ENCODE results near the gene FGF5. TPM values are rescaled to one million over a fixed set of nuclear protein-coding genes. Genes with fewer than 3 reads are reported as not detected.
"Not testable (repeated sequence)": the region's sequence is repeated elsewhere in the genome, so short reads cannot be mapped to it uniquely, and the experiment has no call there.

Gene FGF5
- total and polyA plus RNA-seq, 7 donors = 0.05 to 0.85 (median 0.24) TPM; not detected in 4

- no peaks in the 10 kb centered on the region for H3K4me1 ChIP-seq
- DNase-seq = no peak
- no peak overlapping the region for H3K27ac ChIP-seq
- TF ChIP-seq, protein P1, sequence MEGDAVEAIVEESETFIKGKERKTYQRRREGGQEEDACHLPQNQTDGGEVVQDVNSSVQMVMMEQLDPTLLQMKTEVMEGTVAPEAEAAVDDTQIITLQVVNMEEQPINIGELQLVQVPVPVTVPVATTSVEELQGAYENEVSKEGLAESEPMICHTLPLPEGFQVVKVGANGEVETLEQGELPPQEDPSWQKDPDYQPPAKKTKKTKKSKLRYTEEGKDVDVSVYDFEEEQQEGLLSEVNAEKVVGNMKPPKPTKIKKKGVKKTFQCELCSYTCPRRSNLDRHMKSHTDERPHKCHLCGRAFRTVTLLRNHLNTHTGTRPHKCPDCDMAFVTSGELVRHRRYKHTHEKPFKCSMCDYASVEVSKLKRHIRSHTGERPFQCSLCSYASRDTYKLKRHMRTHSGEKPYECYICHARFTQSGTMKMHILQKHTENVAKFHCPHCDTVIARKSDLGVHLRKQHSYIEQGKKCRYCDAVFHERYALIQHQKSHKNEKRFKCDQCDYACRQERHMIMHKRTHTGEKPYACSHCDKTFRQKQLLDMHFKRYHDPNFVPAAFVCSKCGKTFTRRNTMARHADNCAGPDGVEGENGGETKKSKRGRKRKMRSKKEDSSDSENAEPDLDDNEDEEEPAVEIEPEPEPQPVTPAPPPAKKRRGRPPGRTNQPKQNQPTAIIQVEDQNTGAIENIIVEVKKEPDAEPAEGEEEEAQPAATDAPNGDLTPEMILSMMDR (IDR thresholded peaks at IDR 0.05) = no peak
- 75 to 82% (median 77%) methylated on average over 7 of the region's 7 CpGs for WGBS, 3 donors
- no peaks in the 10 kb centered on the region for H3K9me3 ChIP-seq
- no peak overlapping the region for H3K4me3 ChIP-seq
- no peaks in the 10 kb centered on the region for H3K36me3 ChIP-seq (ENCODE audit: insufficient read depth in 1 of 2, low read depth in 1 of 2)
- H3K27me3 ChIP-seq (ENCODE audit: insufficient read depth in 3 of 3, low read length in 2 of 3) = peaks cover 0 to 8% (median 4%) of the 10 kb centered on the region in 3 donors
- intact Hi-C loops (cut with DNase I) = no loop called here
- no peak for ATAC-seq
Observed at GRCh38 chr4:80313627-80314026, 47.2 kb downstream of the FGF5 start.

- H3K36me3 ChIP-seq (ENCODE audit: insufficient read depth in 1 of 2, low read depth in 1 of 2); H3K27me3 ChIP-seq (ENCODE audit: insufficient read depth in 3 of 3, low read length in 2 of 3); H3K27ac ChIP-seq; ATAC-seq; intact Hi-C loops (cut with DNase I); H3K9me3 ChIP-seq; DNase-seq; H3K4me1 ChIP-seq; H3K4me3 ChIP-seq: not testable (repeated sequence)
Observed at GRCh38 chr4:80315848-80316247, 49.4 kb downstream of the FGF5 start.

GRCh38 chr4:80321341-80321740 is 54.9 kb downstream of the FGF5 start:
- ATAC-seq = no peak
- Histone ChIP-seq H3K27ac (no peak overlapping the region), H3K4me3 (no peak overlapping the region), H3K36me3 (ENCODE audit: insufficient read depth in 1 of 2, low read depth in 1 of 2) (no peaks in the 10 kb centered on the region), H3K27me3 (ENCODE audit: insufficient read depth in 3 of 3, low read length in 2 of 3) (peaks cover 0 to 2% (median 0%) of the 10 kb centered on the region in 3 donors), H3K4me1 (no peaks in the 10 kb centered on the region), H3K9me3 (no peaks in the 10 kb centered on the region)
- 92 to 96% (median 95%) methylated on average over 8 of the region's 8 CpGs for WGBS, 3 donors
- no peak for DNase-seq
- intact Hi-C loops (cut with DNase I) = no loop called here
- TF ChIP-seq, protein P1 (IDR thresholded peaks at IDR 0.05) = no peak

GRCh38 chr4:80321776-80322175 is 55.3 kb downstream of the FGF5 start:
- H3K4me1 ChIP-seq = no peaks in the 10 kb centered on the region
- no peak overlapping the region for H3K4me3 ChIP-seq
- no peaks in the 10 kb centered on the region for H3K36me3 ChIP-seq (ENCODE audit: insufficient read depth in 1 of 2, low read depth in 1 of 2)
- intact Hi-C loops (cut with DNase I) = no loop called here
- no peak overlapping the region for H3K27ac ChIP-seq
- peaks cover 0 to 3% (median 0%) of the 10 kb centered on the region in 3 donors for H3K27me3 ChIP-seq (ENCODE audit: insufficient read depth in 3 of 3, low read length in 2 of 3)
- DNase-seq = no peak
- no peaks in the 10 kb centered on the region for H3K9me3 ChIP-seq
- no peak for ATAC-seq
- 70 to 84% (median 79%) methylated on average over 4 of the region's 4 CpGs for WGBS, 3 donors
- TF ChIP-seq, protein P1 (IDR thresholded peaks at IDR 0.05) = no peak

DNA sequence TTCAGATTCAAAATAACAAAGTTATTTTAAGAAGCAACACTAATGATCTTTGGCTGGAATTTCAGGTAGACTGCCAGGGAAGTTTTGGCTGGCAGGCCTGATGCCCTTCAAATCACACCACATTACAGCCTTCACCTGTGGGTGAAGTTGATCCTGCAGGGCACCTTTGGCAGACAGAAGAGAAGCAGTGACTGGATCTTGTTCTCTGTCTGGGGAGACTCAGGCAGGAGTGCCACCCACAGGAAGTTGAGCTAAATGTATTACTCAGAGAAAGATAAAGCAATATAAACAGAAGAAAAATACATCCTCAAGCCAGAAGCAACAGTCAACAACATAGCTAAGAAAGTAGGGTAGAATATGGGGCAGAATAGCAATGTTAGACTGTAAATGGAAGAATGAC is 56.3 kb downstream of the FGF5 start:
- intact Hi-C loops (cut with DNase I) = no loop called here
- no peak for ATAC-seq
- Histone ChIP-seq H3K27me3 (ENCODE audit: insufficient read depth in 3 of 3, low read length in 2 of 3) (peaks cover 0 to 3% (median 0%) of the 10 kb centered on the region in 3 donors), H3K27ac (no peak overlapping the region), H3K9me3 (no peaks in the 10 kb centered on the region), H3K4me3 (no peak overlapping the region), H3K4me1 (no peaks in the 10 kb centered on the region), H3K36me3 (ENCODE audit: insufficient read depth in 1 of 2, low read depth in 1 of 2) (no peaks in the 10 kb centered on the region)
- no peak for DNase-seq
- TF ChIP-seq, protein P1 (IDR thresholded peaks at IDR 0.05) = no peak
